ENCODE measurements around the gene SREBF2. TPM values are rescaled to one million over a fixed set of nuclear protein-coding genes. Genes with fewer than 3 reads are reported as not detected.
"Not testable (repeated sequence)": the region's sequence is repeated elsewhere in the genome, so short reads cannot be mapped to it uniquely, and the experiment has no call there.

The SREBF2 gene
- polyA plus RNA-seq, 6 donors from 2014 or later: 30.1 to 52.8 (median 40.7) TPM

GRCh38 chr22:41857155-41857859, 24.4 kb downstream of the SREBF2 start:
- Mint-ChIP-seq H3K4me1 (peaks cover 57 to 86% (median 64%) of the 10 kb centered on the region in 3 donors), H3K9me3 (no peaks in the 10 kb centered on the region), H3K27me3 (no peaks in the 10 kb centered on the region), H3K4me3 (peak overlapping the region in 5 of 8 donors; percentile 35 to 73 (median 57)), H3K27ac (peak overlapping the region; percentile 81 to 92 (median 85)), H3K36me3 (no peaks in the 10 kb centered on the region)
- DNase-seq: peak; percentile 53
- peak; percentile 52 to 53 for ATAC-seq (ENCODE audit: low read depth in 2 of 2)

GRCh38 chr22:41857860-41858199, 24.9 kb downstream of the SREBF2 start:
- Mint-ChIP-seq H3K4me3 (peak overlapping the region in 4 of 8 donors; percentile 14 to 73 (median 40)), H3K36me3 (no peaks in the 10 kb centered on the region), H3K4me1 (peaks cover 60 to 86% (median 69%) of the 10 kb centered on the region in 3 donors), H3K9me3 (no peaks in the 10 kb centered on the region), H3K27ac (peak overlapping the region; percentile 81 to 92 (median 85)), H3K27me3 (no peaks in the 10 kb centered on the region)
- DNase-seq: no peak
- no peak for ATAC-seq (ENCODE audit: low read depth in 2 of 2)

- DNase-seq: peak; percentile 57
- peak overlapping the region; percentile 34 to 86 (median 76) for H3K4me3 Mint-ChIP-seq
- H3K4me1 Mint-ChIP-seq: peaks cover 68 to 99% (median 80%) of the 10 kb centered on the region in 3 donors
- no peaks in the 10 kb centered on the region for H3K36me3 Mint-ChIP-seq
- peak; percentile 50 to 63 for ATAC-seq (ENCODE audit: low read depth in 2 of 2)
- H3K9me3 Mint-ChIP-seq: no peaks in the 10 kb centered on the region
- peak overlapping the region; percentile 94 to 97 (median 96) for H3K27ac Mint-ChIP-seq
- H3K27me3 Mint-ChIP-seq: no peaks in the 10 kb centered on the region
Observed at GRCh38 chr22:41862160-41862529, 29.2 kb downstream of the SREBF2 start.

- H3K4me1 Mint-ChIP-seq: peaks cover 63 to 94% (median 74%) of the 10 kb centered on the region in 3 donors
- peak; percentile 74 to 77 for ATAC-seq (ENCODE audit: low read depth in 2 of 2)
Observed at GRCh38 chr22:41862530-41863266, 29.8 kb downstream of the SREBF2 start.

GRCh38 chr22:41863472-41863871, 30.6 kb downstream of the SREBF2 start:
- no peaks in the 10 kb centered on the region for H3K36me3 Mint-ChIP-seq
- ATAC-seq (ENCODE audit: low read depth in 2 of 2) (no peak), DNase-seq (no peak)
- H3K4me1 Mint-ChIP-seq: peaks cover 57 to 86% (median 67%) of the 10 kb centered on the region in 3 donors
- H3K27me3 Mint-ChIP-seq: no peaks in the 10 kb centered on the region
- H3K4me3 Mint-ChIP-seq: peak overlapping the region; percentile 26 to 86 (median 67)
- H3K27ac Mint-ChIP-seq: peak overlapping the region; percentile 94 to 97 (median 96)
- H3K9me3 Mint-ChIP-seq: no peaks in the 10 kb centered on the region

More at GRCh38 chr22:41862530-41863266, 29.8 kb downstream of the SREBF2 start:
- DNase-seq: peak; percentile 59
- no peaks in the 10 kb centered on the region for H3K9me3 Mint-ChIP-seq
- peak overlapping the region; percentile 94 to 97 (median 96) for H3K27ac Mint-ChIP-seq
- H3K27me3 Mint-ChIP-seq: no peaks in the 10 kb centered on the region
- H3K4me3 Mint-ChIP-seq: peak overlapping the region; percentile 34 to 86 (median 76)
- no peaks in the 10 kb centered on the region for H3K36me3 Mint-ChIP-seq

DNA sequence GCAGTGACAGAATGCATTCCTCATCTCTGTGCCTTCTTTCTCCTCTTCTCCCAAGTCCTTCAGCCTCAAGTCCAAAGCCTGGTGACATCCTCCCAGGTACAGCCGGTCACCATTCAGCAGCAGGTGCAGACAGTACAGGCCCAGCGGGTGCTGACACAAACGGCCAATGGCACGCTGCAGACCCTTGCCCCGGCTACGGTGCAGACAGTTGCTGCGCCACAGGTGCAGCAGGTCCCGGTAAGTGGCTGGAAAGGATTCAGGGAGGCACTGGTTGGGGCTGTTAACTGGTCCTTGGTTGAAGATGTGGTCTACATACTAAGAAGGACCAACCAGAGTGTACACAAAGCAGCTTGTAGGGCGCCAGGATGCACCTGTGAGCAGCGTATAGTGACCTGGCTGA, 35.7 kb downstream of the SREBF2 start:
- H3K9me3 Mint-ChIP-seq: no peaks in the 10 kb centered on the region
- no peak for ATAC-seq (ENCODE audit: low read depth in 2 of 2)
- H3K27ac Mint-ChIP-seq: peak overlapping the region in 1 of 6 donors; percentile 37
- peaks cover 23 to 54% (median 34%) of the 10 kb centered on the region in 3 donors for H3K4me1 Mint-ChIP-seq
- peaks cover 0 to 5% of the 10 kb centered on the region in 2 donors for H3K36me3 Mint-ChIP-seq
- no peak for DNase-seq
- no peak overlapping the region for H3K4me3 Mint-ChIP-seq
- H3K27me3 Mint-ChIP-seq: no peaks in the 10 kb centered on the region

DNA sequence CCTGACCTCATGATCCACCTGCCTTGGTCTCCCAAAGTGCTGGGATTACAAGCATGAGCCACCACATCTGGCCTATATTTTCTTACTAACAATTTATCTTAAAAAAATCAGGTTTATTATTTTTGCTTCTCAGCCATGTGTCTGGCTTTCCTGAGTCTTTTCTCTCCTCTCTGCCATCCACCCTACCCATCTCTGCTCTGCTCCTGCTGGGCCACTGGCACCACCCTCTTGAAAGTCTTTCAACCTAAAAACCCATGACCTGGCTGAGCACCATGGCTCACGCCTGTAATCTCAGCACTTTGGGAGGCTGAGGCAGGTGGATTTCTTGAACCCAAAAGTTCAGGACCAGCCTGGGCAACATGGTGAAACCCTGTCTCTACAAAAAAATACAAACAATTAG, 37.2 kb downstream of the SREBF2 start:
- not testable (repeated sequence) for H3K27ac Mint-ChIP-seq; H3K9me3 Mint-ChIP-seq; DNase-seq; H3K27me3 Mint-ChIP-seq; H3K4me3 Mint-ChIP-seq; ATAC-seq (ENCODE audit: low read depth in 2 of 2); H3K36me3 Mint-ChIP-seq
- peaks cover 18 to 42% (median 29%) of the 10 kb centered on the region in 3 donors for H3K4me1 Mint-ChIP-seq

GRCh38 chr22:41870786-41871185, 37.9 kb downstream of the SREBF2 start:
- H3K4me1 Mint-ChIP-seq: peaks cover 11 to 36% (median 22%) of the 10 kb centered on the region in 3 donors
- peaks cover 10 to 13% of the 10 kb centered on the region in 2 donors for H3K36me3 Mint-ChIP-seq
- peak overlapping the region in 2 of 6 donors; percentile 47 to 70 for H3K27ac Mint-ChIP-seq
- no peak for ATAC-seq (ENCODE audit: low read depth in 2 of 2)
- no peak for DNase-seq
- H3K27me3 Mint-ChIP-seq: no peaks in the 10 kb centered on the region
- no peak overlapping the region for H3K4me3 Mint-ChIP-seq
- H3K9me3 Mint-ChIP-seq: no peaks in the 10 kb centered on the region

- ATAC-seq (ENCODE audit: low read depth in 2 of 2): no peak
- H3K4me1 Mint-ChIP-seq: peaks cover 12 to 26% (median 18%) of the 10 kb centered on the region in 3 donors
- peak overlapping the region in 4 of 6 donors; percentile 14 to 43 (median 26) for H3K27ac Mint-ChIP-seq
- no peak overlapping the region for H3K4me3 Mint-ChIP-seq
- H3K9me3 Mint-ChIP-seq: no peaks in the 10 kb centered on the region
- no peaks in the 10 kb centered on the region for H3K27me3 Mint-ChIP-seq
- no peak for DNase-seq
- peaks cover 24 to 28% of the 10 kb centered on the region in 2 donors for H3K36me3 Mint-ChIP-seq
Observed at GRCh38 chr22:41873391-41873790, 40.5 kb downstream of the SREBF2 start.

DNA sequence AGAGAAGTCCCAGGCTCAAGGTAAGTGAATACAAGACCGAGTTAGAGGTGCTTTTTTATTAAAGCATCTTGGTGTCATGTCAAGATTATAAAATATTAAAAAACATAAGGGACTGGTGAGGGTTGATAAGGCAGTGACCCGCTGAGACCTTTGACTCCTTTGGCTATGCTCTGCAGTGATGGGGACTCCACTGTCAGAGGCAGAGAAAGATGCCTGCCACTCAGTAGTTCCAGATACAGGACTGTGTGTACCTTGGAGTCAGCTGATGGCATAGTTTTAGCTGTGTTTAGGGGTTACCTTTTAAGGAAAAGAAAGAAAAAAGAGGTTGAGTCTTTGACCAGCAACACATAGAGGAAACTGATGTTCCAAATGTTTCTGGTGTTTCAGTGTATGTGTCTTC, 41.2 kb downstream of the SREBF2 start:
- ATAC-seq (ENCODE audit: low read depth in 2 of 2): no peak
- H3K4me1 Mint-ChIP-seq: peaks cover 16 to 26% (median 19%) of the 10 kb centered on the region in 3 donors
- no peaks in the 10 kb centered on the region for H3K9me3 Mint-ChIP-seq
- no peaks in the 10 kb centered on the region for H3K27me3 Mint-ChIP-seq
- peak overlapping the region in 2 of 6 donors; percentile 41 to 59 for H3K27ac Mint-ChIP-seq
- peaks cover 31 to 33% of the 10 kb centered on the region in 2 donors for H3K36me3 Mint-ChIP-seq
- DNase-seq: no peak
- H3K4me3 Mint-ChIP-seq: no peak overlapping the region

DNA sequence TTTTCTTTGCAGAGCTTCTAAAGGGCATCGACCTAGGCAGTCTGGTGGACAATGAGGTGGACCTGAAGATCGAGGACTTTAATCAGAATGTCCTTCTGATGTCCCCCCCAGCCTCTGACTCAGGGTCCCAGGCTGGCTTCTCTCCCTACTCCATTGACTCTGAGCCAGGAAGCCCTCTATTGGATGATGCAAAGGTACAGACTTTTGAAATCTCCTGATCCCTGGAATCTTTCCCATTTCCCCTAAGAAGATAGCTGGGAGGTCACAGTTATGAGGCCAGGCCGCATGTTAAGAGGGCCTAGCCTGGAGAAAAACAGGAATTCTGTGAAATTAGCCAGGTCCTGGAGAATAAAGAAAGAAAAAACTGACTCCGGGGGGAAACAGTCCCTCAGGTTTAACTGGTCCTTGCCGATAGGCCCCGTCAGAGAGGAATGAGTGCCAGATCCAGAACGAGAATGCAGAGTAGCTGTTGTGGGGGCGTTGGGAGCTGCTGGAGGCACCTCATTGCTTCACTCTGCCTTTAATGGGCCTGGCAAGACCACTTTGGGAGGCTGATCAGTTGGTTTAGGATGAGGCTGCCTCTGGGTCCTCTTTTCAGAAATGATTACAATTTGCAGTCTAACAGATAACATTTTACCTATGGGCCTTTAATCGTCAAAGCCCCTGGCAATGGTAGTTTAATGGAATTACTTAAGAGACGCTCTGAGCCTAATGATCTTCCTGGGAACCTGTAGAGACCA, 42.8 kb downstream of the SREBF2 start:
- Mint-ChIP-seq H3K4me1 (peaks cover 18 to 25% (median 19%) of the 10 kb centered on the region in 3 donors), H3K4me3 (peak overlapping the region in 1 of 8 donors; percentile 44), H3K36me3 (peaks cover 34 to 36% of the 10 kb centered on the region in 2 donors), H3K27ac (peak overlapping the region in 2 of 6 donors; percentile 43 to 47), H3K27me3 (no peaks in the 10 kb centered on the region), H3K9me3 (no peaks in the 10 kb centered on the region)
- no peak for ATAC-seq (ENCODE audit: low read depth in 2 of 2)
- DNase-seq: no peak

GRCh38 chr22:41876275-41876674, 43.4 kb downstream of the SREBF2 start:
- Mint-ChIP-seq H3K9me3 (no peaks in the 10 kb centered on the region), H3K4me3 (no peak overlapping the region), H3K27ac (peak overlapping the region in 2 of 6 donors; percentile 43 to 47), H3K4me1 (peaks cover 18 to 21% (median 20%) of the 10 kb centered on the region in 3 donors), H3K36me3 (peaks cover 33 to 40% of the 10 kb centered on the region in 2 donors), H3K27me3 (no peaks in the 10 kb centered on the region)
- no peak for ATAC-seq (ENCODE audit: low read depth in 2 of 2)
- DNase-seq: no peak

- Mint-ChIP-seq H3K27ac (peak overlapping the region in 2 of 6 donors; percentile 41 to 43), H3K9me3 (no peaks in the 10 kb centered on the region), H3K4me1 (peaks cover 17 to 23% (median 21%) of the 10 kb centered on the region in 3 donors), H3K27me3 (no peaks in the 10 kb centered on the region), H3K4me3 (no peak overlapping the region), H3K36me3 (peaks cover 36 to 44% of the 10 kb centered on the region in 2 donors)
- DNase-seq (no peak), ATAC-seq (ENCODE audit: low read depth in 2 of 2) (no peak)
Observed at GRCh38 chr22:41876675-41877074, 43.8 kb downstream of the SREBF2 start.
